Activated naive CD8-positive, alpha-beta T cell treated with anti-CD3 and anti-CD28 coated beads, Interleukin-2, amount 10 ng/mL, durations not matched to agents 7 days and 5 days (primary cell): ENCODE measurements around the gene EPHA6. TPM values are rescaled to one million over a fixed set of nuclear protein-coding genes. Genes with fewer than 3 reads are reported as not detected.

Source experiments
- ATAC-seq: fragments of 150-1000 bp; cut with Tn5 transposase; one replicate; pipeline ENCODE4 v1.10.0; 2021; ENCODE audit warnings: low read depth, moderate library complexity
- POLR2A ChIA-PET: fragments of 350-600 bp; sonication (Branson Sonifier 250); formaldehyde crosslinking; loops from one replicate; lab custom pipeline; 2021; ENCODE audit warnings: antibody characterized with exemption; lab: Charles Lee
- DNase-seq: peaks from one replicate; pipeline ENCODE4 v3.0.0; 2021
- H3K27ac Mint-ChIP-seq: one replicate; pipeline ENCODE4 v1.8.0; 2022; ENCODE audit warnings: mild to moderate bottlenecking, mixed read lengths
- H3K27me3 Mint-ChIP-seq: one replicate; pipeline ENCODE4 v1.8.0; 2022; ENCODE audit warnings: mild to moderate bottlenecking, moderate library complexity, mixed read lengths
- H3K36me3 Mint-ChIP-seq: one replicate; pipeline ENCODE4 v1.8.0; 2021; ENCODE audit warnings: mild to moderate bottlenecking, mixed read lengths
- H3K4me1 Mint-ChIP-seq: one replicate; pipeline ENCODE4 v1.8.0; 2021; ENCODE audit warnings: mixed read lengths
- H3K4me3 Mint-ChIP-seq: one replicate; pipeline ENCODE4 v1.8.0; 2022; ENCODE audit warnings: mild to moderate bottlenecking, moderate library complexity, mixed read lengths
- H3K9me3 Mint-ChIP-seq: one replicate; pipeline ENCODE4 v1.8.0; 2021; ENCODE audit warnings: mixed read lengths
- total RNA-seq, 2 experiments: library from RNA; stranded (reverse); gene quantifications; one replicate each; pipeline ENCODE4 v1.2.3, GENCODE V29; 2021

The EPHA6 gene
- total RNA-seq, 2 experiments from 2014 or later = not detected

GRCh38 chr3:97102641-97103040, 288.2 kb downstream of the EPHA6 start:
- POLR2A ChIA-PET = no interaction called here
- Mint-ChIP-seq H3K9me3 (peaks cover 2% of the 10 kb centered on the region), H3K27ac (no peak overlapping the region), H3K36me3 (no peaks in the 10 kb centered on the region), H3K27me3 (no peaks in the 10 kb centered on the region), H3K4me3 (no peak overlapping the region), H3K4me1 (no peaks in the 10 kb centered on the region)
- DNase-seq (no peak), ATAC-seq (no peak)

GRCh38 chr3:97105989-97106651, 291.7 kb downstream of the EPHA6 start:
- ATAC-seq (no peak), DNase-seq (no peak)
- Mint-ChIP-seq H3K27me3 (no peaks in the 10 kb centered on the region), H3K9me3 (peaks cover 2% of the 10 kb centered on the region), H3K36me3 (no peaks in the 10 kb centered on the region), H3K27ac (no peak overlapping the region), H3K4me1 (no peaks in the 10 kb centered on the region), H3K4me3 (no peak overlapping the region)
- POLR2A ChIA-PET = no interaction called here

- no peaks in the 10 kb centered on the region for H3K4me1 Mint-ChIP-seq
- POLR2A ChIA-PET = no interaction called here
- no peak overlapping the region for H3K4me3 Mint-ChIP-seq
- H3K36me3 Mint-ChIP-seq = no peaks in the 10 kb centered on the region
- H3K27ac Mint-ChIP-seq = no peak overlapping the region
- H3K9me3 Mint-ChIP-seq = peaks cover 2% of the 10 kb centered on the region
- no peak for DNase-seq
- ATAC-seq = no peak
- H3K27me3 Mint-ChIP-seq = no peaks in the 10 kb centered on the region
Observed at GRCh38 chr3:97106652-97106989, 292.2 kb downstream of the EPHA6 start.

- DNase-seq = no peak
- Mint-ChIP-seq H3K9me3 (peaks cover 2% of the 10 kb centered on the region), H3K27me3 (no peaks in the 10 kb centered on the region), H3K4me1 (no peaks in the 10 kb centered on the region), H3K36me3 (no peaks in the 10 kb centered on the region), H3K27ac (no peak overlapping the region), H3K4me3 (no peak overlapping the region)
- POLR2A ChIA-PET = no interaction called here
- ATAC-seq = no peak
Observed at GRCh38 chr3:97108136-97108535, 293.7 kb downstream of the EPHA6 start.

GRCh38 chr3:97111244-97111643, 296.9 kb downstream of the EPHA6 start:
- Mint-ChIP-seq H3K27me3 (no peaks in the 10 kb centered on the region), H3K4me1 (no peaks in the 10 kb centered on the region), H3K4me3 (no peak overlapping the region), H3K9me3 (peaks cover 2% of the 10 kb centered on the region), H3K27ac (no peak overlapping the region), H3K36me3 (no peaks in the 10 kb centered on the region)
- no peak for ATAC-seq
- POLR2A ChIA-PET = no interaction called here
- no peak for DNase-seq

- ATAC-seq = no peak
- POLR2A ChIA-PET = no interaction called here
- H3K36me3 Mint-ChIP-seq = no peaks in the 10 kb centered on the region
- H3K27me3 Mint-ChIP-seq = no peaks in the 10 kb centered on the region
- H3K4me3 Mint-ChIP-seq = no peak overlapping the region
- no peaks in the 10 kb centered on the region for H3K4me1 Mint-ChIP-seq
- H3K27ac Mint-ChIP-seq = no peak overlapping the region
- no peak for DNase-seq
- no peaks in the 10 kb centered on the region for H3K9me3 Mint-ChIP-seq
Observed at GRCh38 chr3:97121386-97121785, 307.0 kb downstream of the EPHA6 start.

- Mint-ChIP-seq H3K4me1 (no peaks in the 10 kb centered on the region), H3K4me3 (no peak overlapping the region), H3K36me3 (no peaks in the 10 kb centered on the region), H3K9me3 (no peaks in the 10 kb centered on the region), H3K27me3 (no peaks in the 10 kb centered on the region), H3K27ac (no peak overlapping the region)
- DNase-seq (no peak), ATAC-seq (no peak)
- POLR2A ChIA-PET = no interaction called here
Observed at GRCh38 chr3:97125902-97126499, 311.6 kb downstream of the EPHA6 start.

- Mint-ChIP-seq H3K4me3 (no peak overlapping the region), H3K4me1 (no peaks in the 10 kb centered on the region), H3K9me3 (no peaks in the 10 kb centered on the region), H3K27ac (no peak overlapping the region), H3K36me3 (no peaks in the 10 kb centered on the region), H3K27me3 (no peaks in the 10 kb centered on the region)
- no peak for ATAC-seq
- POLR2A ChIA-PET = no interaction called here
- no peak for DNase-seq
Observed at GRCh38 chr3:97131476-97131875, 317.1 kb downstream of the EPHA6 start.

- Mint-ChIP-seq H3K9me3 (peaks cover 8% of the 10 kb centered on the region), H3K4me1 (no peaks in the 10 kb centered on the region), H3K27me3 (no peaks in the 10 kb centered on the region), H3K4me3 (no peak overlapping the region), H3K36me3 (no peaks in the 10 kb centered on the region), H3K27ac (no peak overlapping the region)
- POLR2A ChIA-PET = no interaction called here
- no peak for DNase-seq
- ATAC-seq = no peak
Observed at GRCh38 chr3:97138914-97139541, 324.6 kb downstream of the EPHA6 start.

- Mint-ChIP-seq H3K27me3 (no peaks in the 10 kb centered on the region), H3K27ac (no peak overlapping the region), H3K4me1 (no peaks in the 10 kb centered on the region), H3K9me3 (no peaks in the 10 kb centered on the region), H3K36me3 (no peaks in the 10 kb centered on the region), H3K4me3 (no peak overlapping the region)
- POLR2A ChIA-PET = no interaction called here
- ATAC-seq (no peak), DNase-seq (no peak)
Observed at GRCh38 chr3:97148931-97149330, 334.5 kb downstream of the EPHA6 start.

GRCh38 chr3:97161169-97161568, 346.8 kb downstream of the EPHA6 start:
- no peaks in the 10 kb centered on the region for H3K27me3 Mint-ChIP-seq
- DNase-seq = no peak
- POLR2A ChIA-PET = no interaction called here
- no peak for ATAC-seq
- no peak overlapping the region for H3K4me3 Mint-ChIP-seq
- H3K9me3 Mint-ChIP-seq = peaks cover 3% of the 10 kb centered on the region
- H3K27ac Mint-ChIP-seq = no peak overlapping the region
- H3K4me1 Mint-ChIP-seq = no peaks in the 10 kb centered on the region
- no peaks in the 10 kb centered on the region for H3K36me3 Mint-ChIP-seq

- no peak overlapping the region for H3K27ac Mint-ChIP-seq
- ATAC-seq (no peak), DNase-seq (no peak)
- H3K9me3 Mint-ChIP-seq = peaks cover 6% of the 10 kb centered on the region
- H3K4me3 Mint-ChIP-seq = no peak overlapping the region
- no peaks in the 10 kb centered on the region for H3K27me3 Mint-ChIP-seq
- POLR2A ChIA-PET = no interaction called here
- H3K36me3 Mint-ChIP-seq = no peaks in the 10 kb centered on the region
- no peaks in the 10 kb centered on the region for H3K4me1 Mint-ChIP-seq
Observed at GRCh38 chr3:97177242-97177641, 362.8 kb downstream of the EPHA6 start.

- Mint-ChIP-seq H3K27ac (no peak overlapping the region), H3K36me3 (no peaks in the 10 kb centered on the region), H3K27me3 (no peaks in the 10 kb centered on the region), H3K9me3 (peaks cover 9% of the 10 kb centered on the region), H3K4me3 (no peak overlapping the region), H3K4me1 (no peaks in the 10 kb centered on the region)
- no peak for DNase-seq
- ATAC-seq = no peak
- POLR2A ChIA-PET = no interaction called here
Observed at GRCh38 chr3:97181704-97182103, 367.3 kb downstream of the EPHA6 start.

GRCh38 chr3:97187771-97188170, 373.4 kb downstream of the EPHA6 start:
- no peak overlapping the region for H3K4me3 Mint-ChIP-seq

More at GRCh38 chr3:97187771-97188170, 373.4 kb downstream of the EPHA6 start:
- Mint-ChIP-seq H3K27ac (no peak overlapping the region), H3K36me3 (no peaks in the 10 kb centered on the region), H3K27me3 (no peaks in the 10 kb centered on the region), H3K4me1 (no peaks in the 10 kb centered on the region), H3K9me3 (peaks cover 3% of the 10 kb centered on the region)
- POLR2A ChIA-PET = no interaction called here
- ATAC-seq (no peak), DNase-seq (no peak)
